Breast epithelium (tissue), 4 donors: Measurements from ENCODE around the gene RABGAP1L. TPM values are rescaled to one million over a fixed set of nuclear protein-coding genes. Genes with fewer than 3 reads are reported as not detected.
A peak's percentile ranks its signal among the peaks of the same experiment; 100 is the strongest.

Source experiments
- DNase-seq, 2 donors: peaks; one replicate each; pipeline ENCODE4 v3.0.0-alpha.2; 2019; ENCODE audit warnings: low spot score in 2 of 2
- H3K27ac ChIP-seq, 2 donors: fragments of 200-600 bp; sonication (generic) in 1 of 2; one replicate each; pipeline ENCODE4 v1.5.1; 2016 to 2019; ENCODE audit warnings: mild to moderate bottlenecking in 1 of 2
- H3K27me3 ChIP-seq, 2 donors: fragments of 200-600 bp; sonication (generic) in 1 of 2; one replicate each; pipeline versions ENCODE4 v1.5.1 to v1.6.0; 2017 to 2019; ENCODE audit warnings: control low read depth in 1 of 2, mild to moderate bottlenecking in 1 of 2
- H3K36me3 ChIP-seq: fragments of 200-600 bp; one replicate; pipeline ENCODE4 v1.5.1; 2019
- H3K4me1 ChIP-seq, 2 donors: fragments of 200-600 bp; sonication (generic); one replicate each; pipeline ENCODE4 v1.5.1; 2016 to 2019; ENCODE audit warnings: control low read depth in 1 of 2
- H3K4me3 ChIP-seq, 3 donors: fragments of 200-600 bp; sonication (generic); 1 replicate in 2 of 3; 2 replicates in 1 of 3; pipeline ENCODE4 v1.5.1; 2016 to 2019; ENCODE audit warnings: mild to moderate bottlenecking in 3 of 3, moderate library complexity in 2 of 3
- H3K9me3 ChIP-seq, 2 donors: fragments of 200-600 bp; sonication (generic) in 1 of 2; one replicate each; pipeline ENCODE4 v1.5.1; 2016 to 2019; ENCODE audit warnings: control low read depth in 1 of 2
- POLR2A ChIP-seq: fragments of 450-650 bp; IDR thresholded peaks from one replicate; pipeline ENCODE4 v1.6.1; 2016; ENCODE audit warnings: antibody characterized with exemption, mild to moderate bottlenecking, moderate library complexity
- POLR2AphosphoS5 ChIP-seq, 3 donors: sonication (generic); formaldehyde crosslinking; IDR thresholded peaks; one replicate each; pipeline ENCODE4 v1.6.1; 2017; ENCODE audit warnings: antibody characterized with exemption in 3 of 3
- intact Hi-C: fragments of 100-400 bp; cut with DNase I; formaldehyde crosslinking; loops from one replicate; pipeline ENCODE4 v1.15.1; 2023; ENCODE audit warnings: low total_unique reads
- total RNA-seq, 3 donors: library from RNA; depleted of rRNA; stranded (reverse); fragments of >200 nt; gene quantifications; one replicate each; pipeline ENCODE4 v1.1.0, GENCODE V29; 2016
- TF ChIP-seq, protein P1 (sequence below), 3 donors: fragments of 450-650 bp; IDR thresholded peaks; one replicate each; pipeline ENCODE4 v1.5.1; 2016 to 2017; ENCODE audit warnings: antibody characterized with exemption in 3 of 3, mild to moderate bottlenecking in 3 of 3, moderate library complexity in 3 of 3

The RABGAP1L gene
- total RNA-seq, 3 donors from 2014 or later, result 41.3 to 83.7 (median 49.5) TPM

DNA sequence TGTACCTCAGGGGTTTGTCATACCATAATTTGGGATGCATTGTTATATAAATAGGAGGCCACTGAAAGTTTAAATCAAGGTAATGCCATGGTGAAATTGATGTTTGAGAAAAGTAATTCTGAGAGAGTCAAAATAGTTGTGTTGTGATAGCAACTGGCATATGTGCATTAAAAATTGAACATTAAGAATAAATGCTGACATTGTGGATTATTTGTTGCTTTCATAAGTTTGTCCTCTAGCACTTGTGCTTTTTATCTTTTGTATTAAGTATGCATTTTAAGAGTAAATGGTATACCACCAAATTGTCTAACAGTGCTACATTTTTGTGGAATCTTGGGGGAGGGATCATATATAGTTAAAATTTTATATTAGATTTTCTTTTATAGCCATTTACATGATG lies 564.5 kb downstream of the RABGAP1L start:
- intact Hi-C loops, result no loop called here
- Histone ChIP-seq H3K36me3 (no peaks in the 10 kb centered on the region), H3K27ac (no peak overlapping the region), H3K9me3 (no peaks in the 10 kb centered on the region), H3K4me1 (no peaks in the 10 kb centered on the region), H3K27me3 (no peaks in the 10 kb centered on the region), H3K4me3 (no peak overlapping the region)
- TF ChIP-seq POLR2AphosphoS5 (IDR thresholded peaks at IDR 0.05) (no peak), POLR2A (no peak)
- TF ChIP-seq, protein P1, sequence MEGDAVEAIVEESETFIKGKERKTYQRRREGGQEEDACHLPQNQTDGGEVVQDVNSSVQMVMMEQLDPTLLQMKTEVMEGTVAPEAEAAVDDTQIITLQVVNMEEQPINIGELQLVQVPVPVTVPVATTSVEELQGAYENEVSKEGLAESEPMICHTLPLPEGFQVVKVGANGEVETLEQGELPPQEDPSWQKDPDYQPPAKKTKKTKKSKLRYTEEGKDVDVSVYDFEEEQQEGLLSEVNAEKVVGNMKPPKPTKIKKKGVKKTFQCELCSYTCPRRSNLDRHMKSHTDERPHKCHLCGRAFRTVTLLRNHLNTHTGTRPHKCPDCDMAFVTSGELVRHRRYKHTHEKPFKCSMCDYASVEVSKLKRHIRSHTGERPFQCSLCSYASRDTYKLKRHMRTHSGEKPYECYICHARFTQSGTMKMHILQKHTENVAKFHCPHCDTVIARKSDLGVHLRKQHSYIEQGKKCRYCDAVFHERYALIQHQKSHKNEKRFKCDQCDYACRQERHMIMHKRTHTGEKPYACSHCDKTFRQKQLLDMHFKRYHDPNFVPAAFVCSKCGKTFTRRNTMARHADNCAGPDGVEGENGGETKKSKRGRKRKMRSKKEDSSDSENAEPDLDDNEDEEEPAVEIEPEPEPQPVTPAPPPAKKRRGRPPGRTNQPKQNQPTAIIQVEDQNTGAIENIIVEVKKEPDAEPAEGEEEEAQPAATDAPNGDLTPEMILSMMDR (IDR thresholded peaks at IDR 0.05), result no peak
- DNase-seq, result no peak

DNA sequence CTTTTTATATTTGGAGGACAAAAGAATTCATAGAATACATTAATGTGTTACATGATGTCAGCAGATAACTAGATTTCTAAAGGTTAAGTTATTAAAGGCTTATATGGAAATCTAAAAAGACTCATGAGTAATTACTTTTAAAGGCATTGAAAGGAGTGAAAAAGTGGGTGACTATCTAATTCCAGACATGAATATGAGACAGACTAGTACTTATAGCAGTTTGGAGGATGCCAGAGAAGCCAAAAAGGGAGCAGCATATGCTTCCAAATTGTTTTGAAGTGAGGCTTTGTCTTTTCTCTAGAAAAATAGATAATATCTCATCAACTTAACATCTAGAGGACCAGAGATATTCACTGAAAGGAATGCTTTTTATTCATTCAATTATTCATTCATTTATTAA lies 564.9 kb downstream of the RABGAP1L start:
- Histone ChIP-seq H3K4me1 (no peaks in the 10 kb centered on the region), H3K36me3 (no peaks in the 10 kb centered on the region), H3K4me3 (no peak overlapping the region), H3K27ac (no peak overlapping the region), H3K9me3 (no peaks in the 10 kb centered on the region), H3K27me3 (no peaks in the 10 kb centered on the region)
- intact Hi-C loops, result no loop called here
- no peak for DNase-seq
- TF ChIP-seq POLR2AphosphoS5 (IDR thresholded peaks at IDR 0.05) (no peak), POLR2A (no peak)
- TF ChIP-seq, protein P1 (IDR thresholded peaks at IDR 0.05), result no peak

DNA sequence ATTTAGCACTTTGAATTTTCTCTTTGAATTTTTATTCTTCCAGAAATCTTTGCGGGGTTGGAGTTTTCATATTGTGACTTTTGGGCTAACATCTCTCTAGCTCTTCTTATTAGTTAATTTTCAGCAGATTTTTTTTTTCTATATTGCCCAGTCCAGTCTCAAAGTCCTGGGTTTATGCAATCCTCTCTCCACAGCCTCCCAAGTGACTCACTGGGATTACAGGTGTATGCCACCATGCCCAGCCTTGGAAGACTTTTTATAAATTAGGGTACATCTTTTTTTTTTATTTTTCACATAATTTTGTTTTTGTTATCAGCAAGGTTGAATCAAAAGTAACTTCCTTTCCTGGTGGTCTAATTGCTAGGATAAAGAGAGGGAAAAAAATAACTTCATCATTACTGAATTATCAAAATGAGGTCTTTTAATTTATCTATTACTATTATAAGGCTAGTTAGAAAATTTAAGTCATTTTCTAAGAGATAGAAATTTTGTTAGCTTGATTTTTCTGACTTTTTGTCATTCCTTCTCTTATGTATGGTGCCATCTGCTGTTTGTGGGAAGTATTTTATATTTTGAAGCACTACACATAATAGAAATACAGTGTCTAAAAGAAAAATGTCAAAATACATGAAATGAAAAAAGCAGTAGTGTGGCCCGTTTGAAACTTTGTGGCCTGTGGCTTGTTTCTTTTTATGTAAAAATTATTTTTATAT lies 567.0 kb downstream of the RABGAP1L start:
- Histone ChIP-seq H3K4me3 (no peak overlapping the region), H3K36me3 (no peaks in the 10 kb centered on the region), H3K9me3 (no peaks in the 10 kb centered on the region), H3K27me3 (no peaks in the 10 kb centered on the region), H3K27ac (no peak overlapping the region), H3K4me1 (no peaks in the 10 kb centered on the region)
- intact Hi-C loops, result no loop called here
- TF ChIP-seq POLR2A, result no peak
- TF ChIP-seq, protein P1 (IDR thresholded peaks at IDR 0.05), result peak in 2 of 3 donors; percentile 28 to 48
- no peak for DNase-seq

DNA sequence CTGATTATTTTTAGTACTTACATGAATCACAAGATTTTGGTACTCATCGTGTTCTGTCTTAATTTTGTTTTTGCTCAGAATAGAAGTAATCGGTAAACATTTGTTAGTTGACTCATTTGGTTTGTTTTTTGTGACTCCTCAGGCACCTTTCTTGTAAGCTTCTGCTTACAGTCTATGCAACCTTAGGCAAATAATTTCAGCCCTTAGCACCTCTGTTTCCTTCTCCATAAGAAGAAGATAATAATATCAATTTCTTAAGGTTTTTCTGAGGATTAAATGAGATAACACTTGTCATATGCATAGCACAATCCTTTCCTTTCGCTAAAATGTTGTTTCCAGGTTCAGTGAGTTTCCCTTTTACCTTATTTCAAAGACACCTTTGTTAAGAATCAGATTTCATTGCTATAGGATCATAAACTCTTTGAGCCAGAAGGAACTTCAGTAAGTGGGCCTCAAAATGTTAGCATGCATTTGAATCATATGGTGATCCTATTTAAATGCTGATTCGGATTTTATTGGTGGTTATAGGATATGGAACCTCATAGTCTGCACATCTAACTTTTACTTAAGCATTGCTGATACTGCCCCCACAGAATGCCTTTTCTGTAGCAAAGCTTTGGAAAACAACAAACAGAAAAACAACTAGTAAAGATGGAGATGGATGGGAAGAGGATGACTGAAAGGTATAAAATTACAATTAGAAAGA lies 567.7 kb downstream of the RABGAP1L start:
- Histone ChIP-seq H3K9me3 (no peaks in the 10 kb centered on the region), H3K27me3 (no peaks in the 10 kb centered on the region), H3K36me3 (no peaks in the 10 kb centered on the region), H3K4me3 (no peak overlapping the region), H3K27ac (no peak overlapping the region), H3K4me1 (no peaks in the 10 kb centered on the region)
- TF ChIP-seq POLR2AphosphoS5 (IDR thresholded peaks at IDR 0.05) (no peak), POLR2A (no peak)
- TF ChIP-seq, protein P1 (IDR thresholded peaks at IDR 0.05), result no peak
- DNase-seq, result no peak
- intact Hi-C loops, result no loop called here

DNA sequence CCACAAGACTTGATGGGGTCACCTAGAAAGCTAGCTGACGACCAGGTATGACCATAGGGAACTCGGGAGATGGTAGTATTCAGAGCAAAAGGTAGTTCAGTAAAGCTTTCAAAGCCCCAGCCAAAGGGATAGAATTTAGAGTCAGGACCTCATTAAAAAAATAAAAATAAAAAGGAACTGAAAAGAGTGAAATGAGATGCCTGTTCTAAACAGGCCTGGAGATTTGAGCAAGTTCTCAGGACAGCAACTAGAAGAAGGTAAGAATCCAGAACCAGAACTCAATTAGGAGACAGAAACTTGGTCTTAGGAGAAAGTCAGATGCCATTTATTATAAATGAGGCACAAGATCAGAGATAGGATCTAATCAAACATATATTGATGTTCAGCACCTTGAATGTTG lies 575.0 kb downstream of the RABGAP1L start:
- no peaks in the 10 kb centered on the region for H3K4me1 ChIP-seq
- no peaks in the 10 kb centered on the region for H3K27me3 ChIP-seq
- TF ChIP-seq POLR2AphosphoS5 (IDR thresholded peaks at IDR 0.05) (no peak), POLR2A (no peak)
- no peaks in the 10 kb centered on the region for H3K9me3 ChIP-seq
- intact Hi-C loops, result loop anchor here (10.0 kb wide), 1 partner anchor 479 kb away; no protein-coding TSS in a partner anchor
- no peak for DNase-seq
- H3K36me3 ChIP-seq, result no peaks in the 10 kb centered on the region
- H3K4me3 ChIP-seq, result no peak overlapping the region
- H3K27ac ChIP-seq, result no peak overlapping the region
